Uterus (tissue), 2 donors: ENCODE results near the gene UBE3A.

ENCODE experiments used
- CTCF ChIP-seq, 4 experiments: fragments of 200-600 bp in 2 of 4; fragments of 450-650 bp in 2 of 4; sonication (generic) in 2 of 4; IDR thresholded peaks; one replicate each; pipeline ENCODE4 v1.5.1; 2016 to 2019; ENCODE audit warnings: antibody characterized with exemption in 4 of 4, mild to moderate bottlenecking in 2 of 4, moderate library complexity in 1 of 4
- POLR2A ChIP-seq, 2 donors: fragments of 450-650 bp; IDR thresholded peaks; one replicate each; pipeline ENCODE4 v1.6.1; 2016; ENCODE audit warnings: antibody characterized with exemption in 2 of 2, mild to moderate bottlenecking in 1 of 2, moderate library complexity in 1 of 2

- TF ChIP-seq CTCF (IDR thresholded peaks at IDR 0.05) (no peak), POLR2A (IDR thresholded peaks at IDR 0.05) (no peak)
These were observed 92.5 kb downstream of the UBE3A start for GRCh38 chr15:25346371-25346770.
